GM19351 (cell line): ENCODE data around the gene PLSCR4.

Source experiments
- ATAC-seq: cut with Tn5 transposase; IDR thresholded peaks from one replicate; pipeline ENCODE4 v1.9.1; 2021; ENCODE audit warnings: mild to moderate bottlenecking, moderate library complexity; ENCODE audit not compliant: unreplicated experiment

The PLSCR4 gene

GRCh38 chr3:146195605-146196004 lies 55.3 kb downstream of the PLSCR4 start:
- ATAC-seq: no peak

- no peak for ATAC-seq
Observed at GRCh38 chr3:146195030-146195429, 55.9 kb downstream of the PLSCR4 start.

GRCh38 chr3:146191051-146191450 lies 59.9 kb downstream of the PLSCR4 start:
- ATAC-seq: no peak

DNA sequence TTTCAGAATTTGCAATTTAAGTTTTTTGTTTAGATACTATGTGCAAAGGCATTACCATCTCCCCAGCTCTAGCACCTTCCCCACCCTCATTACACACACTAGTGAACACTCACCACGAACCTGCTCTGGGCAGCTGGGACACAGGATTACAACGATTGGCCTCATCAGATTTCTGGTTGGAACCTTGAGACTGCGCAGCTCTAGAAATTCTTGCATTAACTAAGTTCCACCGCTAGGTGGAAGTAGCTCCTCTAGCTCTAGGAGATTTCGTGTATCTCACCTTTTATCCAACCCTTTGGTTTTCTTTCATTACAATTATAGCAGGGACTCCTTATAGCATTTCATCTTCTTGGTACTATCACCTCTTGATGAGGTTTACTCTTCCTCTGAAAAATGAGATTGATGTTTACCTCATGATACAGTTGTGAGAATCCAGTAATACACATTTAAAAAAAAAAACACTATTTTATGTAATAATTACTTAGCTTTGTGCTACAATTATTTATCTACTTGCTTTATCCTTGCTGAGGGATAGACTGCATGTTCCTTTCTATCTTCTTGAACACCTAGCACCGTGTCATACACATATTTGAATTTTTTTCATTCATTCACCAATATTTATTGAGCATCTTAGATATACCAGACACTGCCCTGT lies 61.3 kb downstream of the PLSCR4 start:
- peak; percentile 98 for ATAC-seq

- no peak for ATAC-seq
Observed at GRCh38 chr3:146187334-146187950, 63.5 kb downstream of the PLSCR4 start.

GRCh38 chr3:146184241-146185015 lies 66.5 kb downstream of the PLSCR4 start:
- ATAC-seq: no peak

GRCh38 chr3:146181216-146181615 lies 69.7 kb downstream of the PLSCR4 start:
- ATAC-seq: no peak

DNA sequence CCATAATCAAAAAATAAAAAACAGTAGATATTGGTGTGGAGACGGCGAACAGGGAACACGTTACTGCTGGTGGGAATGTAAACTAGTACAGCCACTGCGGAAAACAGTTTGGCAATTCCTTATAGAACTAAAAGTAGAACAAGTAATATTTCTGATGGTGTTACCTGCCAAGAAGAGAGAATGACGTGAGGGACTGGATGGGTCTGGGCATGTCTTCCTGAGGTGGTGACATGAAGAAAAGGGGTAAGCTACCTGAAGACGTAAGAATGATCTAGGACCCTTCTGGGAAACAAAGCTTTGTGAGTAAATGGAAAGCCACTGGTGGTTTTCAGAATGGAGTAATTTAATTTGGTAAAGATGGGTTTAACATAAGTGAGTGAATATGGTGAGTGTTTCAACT lies 70.5 kb downstream of the PLSCR4 start:
- ATAC-seq: no peak

- ATAC-seq: no peak
Observed at GRCh38 chr3:146178006-146178689, 72.8 kb downstream of the PLSCR4 start.

DNA sequence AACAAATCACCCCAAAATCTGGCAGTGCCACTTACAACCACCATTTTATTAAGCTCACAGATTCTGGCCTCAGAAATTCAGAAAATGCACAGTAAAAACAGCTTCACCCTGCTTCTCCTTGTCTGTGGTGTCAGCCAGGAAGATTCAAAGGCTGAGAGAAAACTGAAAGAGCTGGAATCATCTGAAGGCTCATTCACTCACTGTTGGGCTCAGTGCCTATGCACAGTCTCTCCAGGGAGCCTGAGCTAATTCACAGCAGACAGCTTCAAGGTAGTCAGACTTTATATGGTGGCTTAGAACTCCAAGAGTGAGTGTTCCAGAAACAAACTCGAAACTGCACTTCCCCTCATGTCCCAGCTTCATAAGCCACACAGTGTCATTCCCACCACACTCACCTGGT lies 73.4 kb downstream of the PLSCR4 start:
- no peak for ATAC-seq

GRCh38 chr3:146177072-146177471 lies 73.8 kb downstream of the PLSCR4 start:
- ATAC-seq: no peak

GRCh38 chr3:146172586-146172985 lies 78.3 kb downstream of the PLSCR4 start:
- ATAC-seq: no peak

- ATAC-seq: no peak
Observed at GRCh38 chr3:146170591-146170990, 80.3 kb downstream of the PLSCR4 start.

GRCh38 chr3:146169891-146170290 lies 81.0 kb downstream of the PLSCR4 start:
- no peak for ATAC-seq

DNA sequence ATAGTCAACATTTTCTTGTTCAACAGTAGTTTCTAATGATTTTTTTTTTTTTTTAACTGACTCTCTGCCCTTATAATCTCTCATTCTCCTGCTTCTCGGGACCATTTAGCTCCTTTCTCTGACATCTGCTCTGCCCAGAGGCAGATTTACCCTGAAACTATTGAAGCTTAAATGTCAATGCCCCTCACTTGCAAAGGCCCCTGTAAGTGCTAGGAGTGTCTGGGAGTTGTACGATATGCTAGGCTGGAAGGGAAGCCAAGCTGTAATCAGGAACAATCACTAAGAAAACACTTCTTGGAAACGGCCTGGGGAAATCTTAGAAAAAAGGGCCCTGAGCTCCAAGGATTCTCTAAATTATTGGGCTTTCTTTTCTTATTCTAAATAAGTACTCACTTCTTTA lies 84.1 kb downstream of the PLSCR4 start:
- ATAC-seq: no peak

- ATAC-seq: no peak
Observed at GRCh38 chr3:146166415-146166821, 84.5 kb downstream of the PLSCR4 start.

DNA sequence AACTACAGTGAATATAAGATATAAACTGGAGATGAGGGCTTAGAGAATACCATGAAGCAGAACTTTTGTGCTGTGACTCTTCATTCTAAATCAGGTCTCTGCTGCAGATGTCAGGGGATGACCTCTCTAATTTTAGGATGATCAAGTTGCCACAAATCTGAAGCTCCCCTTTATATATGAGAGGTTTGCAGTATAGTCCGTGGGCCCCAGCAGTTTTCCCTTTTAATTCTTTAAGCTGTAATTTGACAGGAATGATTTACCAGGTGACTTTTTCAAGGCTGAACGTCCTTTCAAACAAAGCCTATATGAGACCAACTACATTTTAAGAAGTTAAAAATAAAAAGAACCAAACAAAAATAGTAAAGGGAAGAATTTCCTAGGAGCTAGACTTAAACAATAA lies 85.0 kb downstream of the PLSCR4 start:
- no peak for ATAC-seq

DNA sequence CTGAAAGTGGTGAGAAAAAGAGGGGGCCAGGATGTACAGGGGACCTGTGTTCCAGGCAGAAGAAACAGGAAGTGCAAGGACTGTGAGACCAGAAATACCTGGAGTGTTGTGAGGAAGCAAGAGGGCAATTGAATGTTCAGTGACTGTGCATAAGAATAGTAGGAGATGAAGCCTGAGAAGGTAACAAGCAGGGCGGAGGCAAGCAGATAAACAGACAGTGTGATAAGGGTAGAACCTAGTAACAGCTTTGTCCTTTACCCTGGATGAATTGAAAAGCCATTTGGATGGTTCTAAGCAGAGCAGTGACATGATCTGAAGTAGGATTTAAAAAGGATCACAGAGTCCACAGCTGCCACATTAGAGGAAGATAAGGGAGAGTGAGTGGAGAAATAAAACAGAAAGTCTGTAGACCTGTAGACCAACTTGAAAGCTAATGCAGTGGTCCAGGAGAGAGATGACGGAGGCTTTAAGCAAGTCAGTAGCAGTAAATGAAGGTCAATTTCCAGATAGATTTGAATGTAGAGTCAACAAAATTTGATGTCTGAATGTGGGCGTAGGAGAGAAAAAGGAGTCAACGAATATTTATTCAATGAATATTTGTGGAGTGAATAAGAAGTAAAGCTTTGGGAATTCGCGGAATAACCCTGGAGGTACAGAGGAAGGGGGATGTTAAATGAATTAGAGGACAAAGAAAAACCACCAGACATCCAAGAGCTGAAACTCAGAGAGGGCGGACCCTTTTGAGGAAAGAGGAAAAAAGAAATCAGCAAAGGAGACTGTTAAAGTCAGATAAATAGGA lies 85.7 kb downstream of the PLSCR4 start:
- no peak for ATAC-seq

DNA sequence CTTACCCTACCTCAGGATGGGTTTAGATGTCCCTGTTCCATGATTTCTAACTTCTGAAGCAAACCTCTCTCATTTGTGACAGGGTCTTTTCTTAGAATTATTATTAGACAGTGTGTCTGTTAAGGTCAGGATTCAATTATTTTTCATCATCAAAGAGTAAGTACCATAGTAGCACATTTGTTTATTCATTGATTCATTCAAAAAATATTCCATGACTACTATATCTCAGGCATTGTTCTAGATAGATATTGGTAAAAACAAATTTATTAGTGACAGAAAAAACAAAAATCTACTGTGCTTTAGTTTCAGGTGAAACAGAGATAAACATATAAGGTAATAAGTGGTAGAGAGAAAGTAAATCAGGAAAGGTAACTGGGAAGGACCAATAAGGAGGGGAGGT lies 86.4 kb downstream of the PLSCR4 start:
- ATAC-seq: no peak

DNA sequence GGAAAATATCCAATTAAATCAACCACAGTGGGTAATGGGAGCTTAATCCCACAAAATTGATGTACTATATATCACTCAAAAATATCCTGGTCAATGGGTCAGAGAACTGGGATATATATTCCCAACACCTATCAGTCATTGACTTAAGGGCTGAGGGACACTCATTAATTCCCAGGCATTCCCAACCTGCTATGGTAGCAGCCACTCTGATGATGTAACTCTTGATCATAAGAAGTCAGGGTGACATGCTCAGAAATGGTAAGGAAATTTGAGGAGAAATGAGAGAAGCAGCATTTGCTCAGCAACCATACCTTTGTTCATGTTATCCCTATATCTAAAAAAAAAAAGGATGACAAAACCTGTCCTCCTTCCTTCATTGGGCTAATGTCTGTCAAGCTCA lies 86.8 kb downstream of the PLSCR4 start:
- no peak for ATAC-seq

- no peak for ATAC-seq
Observed at GRCh38 chr3:146163584-146163983, 87.3 kb downstream of the PLSCR4 start.
